ENCODE measurements around the gene WT1.

GRCh38 chr11:32396331-32396730 lies 39.0 kb downstream of the WT1 start:
- TF ChIP-seq REST (IDR thresholded peaks at IDR 0.05; ENCODE audit: insufficient read depth in 1 of 2, low read depth in 2 of 2, low read length in 2 of 2) (no peak), POLR2AphosphoS5 (IDR thresholded peaks at IDR 0.05; ENCODE audit: low read depth, low read length) (no peak), TAF1 (IDR thresholded peaks at IDR 0.05; ENCODE audit: borderline replicate concordance, insufficient read depth, low read length) (no peak), SIN3A (IDR thresholded peaks at IDR 0.05; ENCODE audit: borderline replicate concordance, insufficient read depth, low read length) (no peak), FOXP2 (optimal IDR thresholded peaks at IDR 0.05; ENCODE audit: borderline replicate concordance, extremely low read depth, extremely low read length, insufficient read depth) (no peak)
